Right lobe of liver (tissue), 6 donors: ENCODE measurements around the gene MB21D2. TPM values are rescaled to one million over a fixed set of nuclear protein-coding genes. Genes with fewer than 3 reads are reported as not detected.

ENCODE experiments used
- ATAC-seq, 4 donors: fragments of 200-7000 bp; cut with Tn5 transposase; one replicate each; pipeline ENCODE4 v1.9.1; 2020; ENCODE audit warnings: mild to moderate bottlenecking in 4 of 4, moderate library complexity in 4 of 4
- DNase-seq, 3 donors: peaks; one replicate each; pipeline ENCODE4 v3.0.0-alpha.2; 2020
- H3K27ac ChIP-seq, 3 donors: fragments of 200-600 bp; one replicate each; pipeline ENCODE4 v1.8.0; 2022
- H3K27me3 ChIP-seq, 2 donors: fragments of 200-600 bp; one replicate each; pipeline ENCODE4 v1.8.0; 2022
- H3K36me3 ChIP-seq, 4 donors: fragments of 200-600 bp; sonication (generic) in 1 of 4; one replicate each; pipeline versions ENCODE4 v1.5.1 to v1.8.0; 2017 to 2022; ENCODE audit warnings: control low read depth in 1 of 4
- H3K4me1 ChIP-seq, 4 donors: fragments of 200-600 bp; sonication (generic) in 1 of 4; one replicate each; pipeline versions ENCODE4 v1.5.1 to v1.8.0; 2017 to 2022; ENCODE audit warnings: control low read depth in 1 of 4
- H3K4me3 ChIP-seq, 3 donors: fragments of 200-600 bp; one replicate each; pipeline ENCODE4 v1.8.0; 2022
- H3K9me3 ChIP-seq, 4 donors: fragments of 200-600 bp; sonication (generic) in 1 of 4; one replicate each; pipeline versions ENCODE4 v1.5.1 to v1.8.0; 2017 to 2022; ENCODE audit warnings: control low read depth in 1 of 4
- CTCF ChIP-seq, 4 donors: fragments of 200-600 bp in 3 of 4; fragments of 450-650 bp in 1 of 4; IDR thresholded peaks; one replicate each; pipeline versions ENCODE4 v1.5.1 to v1.8.0; 2016 to 2022; ENCODE audit warnings: antibody characterized with exemption in 4 of 4, mild to moderate bottlenecking in 2 of 4
- POLR2A ChIP-seq: fragments of 450-650 bp; IDR thresholded peaks from one replicate; pipeline ENCODE4 v1.6.1; 2017; ENCODE audit warnings: antibody characterized with exemption, mild to moderate bottlenecking
- WGBS: methylation state at CpG from one replicate; pipeline ENCODE4 v1.1.6; 2018; ENCODE audit warnings: low coverage, low lambda C conversion rate; ENCODE audit not compliant: insufficient coverage; ENCODE audit errors: missing lambda C conversion rate; 5-methylcytosine and 5-hydroxymethylcytosine counted together
- intact Hi-C, 2 donors: fragments of 100-400 bp; cut with DNase I; formaldehyde crosslinking; loops; one replicate each; pipeline versions ENCODE4 v1.11.2 to v1.14.1; 2022
- total RNA-seq, 6 experiments: library from RNA; depleted of rRNA in 2 of 6; stranded (reverse); fragments of >200 nt in 2 of 6; fragmentation: NEBNext Ultra II Directional in 3 of 6; extraction: Animal tissue kit (Norgen Biotek cat#: 25700) in 3 of 6; gene quantifications; one replicate each; pipeline versions ENCODE4 v1.1.0 to v1.2.4, GENCODE V29; 2016 to 2023
- donor health status: DM: no; HTN: yes; CAD: no.
- donor health status: DM: no; HTN: no; CAD: no.
- donor health status: DM: no; HTN: no; CAD: no.
- donor health status: DM: no; HTN: yes; CAD: no.
- donor health status: DM: no; HTN: yes; CAD: no.

The MB21D2 gene
- total RNA-seq, 6 experiments from 2014 or later = 0.15 to 0.86 (median 0.31) TPM; not detected in 1

- no peak for DNase-seq
- Histone ChIP-seq H3K4me3 (no peak overlapping the region), H3K9me3 (no peaks in the 10 kb centered on the region), H3K36me3 (no peaks in the 10 kb centered on the region), H3K4me1 (peaks cover 0 to 7% (median 0%) of the 10 kb centered on the region in 4 donors), H3K27ac (no peak overlapping the region), H3K27me3 (peaks cover 0 to 11% of the 10 kb centered on the region in 2 donors)
- peak; percentile 90 to 97 (median 94) for ATAC-seq
- 47% methylated on average over 6 of the region's 6 CpGs for WGBS
- peak in 1 of 4 donors; percentile 8 for TF ChIP-seq CTCF (IDR thresholded peaks at IDR 0.05)
- TF ChIP-seq POLR2A = no peak
- intact Hi-C loops = no loop called here
Measured at GRCh38 chr3:192928720-192929119, 11.1 kb upstream of the MB21D2 start.

GRCh38 chr3:192928016-192928415 lies 10.4 kb upstream of the MB21D2 start:
- ATAC-seq (no peak), DNase-seq (no peak)
- no peaks in the 10 kb centered on the region for H3K9me3 ChIP-seq
- peaks cover 0 to 7% (median 0%) of the 10 kb centered on the region in 4 donors for H3K4me1 ChIP-seq
- intact Hi-C loops = no loop called here
- peaks cover 0 to 11% of the 10 kb centered on the region in 2 donors for H3K27me3 ChIP-seq
- no peak for TF ChIP-seq POLR2A
- no peak for TF ChIP-seq CTCF (IDR thresholded peaks at IDR 0.05)
- H3K27ac ChIP-seq = no peak overlapping the region
- H3K36me3 ChIP-seq = no peaks in the 10 kb centered on the region
- no peak overlapping the region for H3K4me3 ChIP-seq

DNA sequence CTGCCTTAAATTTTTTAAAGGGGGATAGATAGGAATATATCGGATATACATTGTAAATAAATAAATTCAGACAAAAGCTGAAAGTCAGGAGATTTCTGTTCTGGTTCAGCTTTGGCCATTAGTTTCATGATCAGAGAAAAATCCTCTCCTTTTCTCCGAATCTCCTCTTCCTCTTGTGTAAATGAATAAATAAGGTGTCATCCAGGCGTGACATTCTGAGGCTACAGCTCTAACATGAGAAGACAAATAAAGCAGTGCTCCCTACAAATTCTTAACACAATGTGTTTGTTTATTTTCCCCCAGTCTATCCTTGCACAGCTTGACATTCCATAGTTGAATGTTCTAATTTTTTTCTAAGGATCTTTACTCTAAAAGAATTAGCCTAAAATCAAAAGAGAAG lies 9.4 kb upstream of the MB21D2 start:
- 76% methylated on average over 3 of the region's 3 CpGs for WGBS
- H3K36me3 ChIP-seq = no peaks in the 10 kb centered on the region
- no peaks in the 10 kb centered on the region for H3K9me3 ChIP-seq
- peaks cover 0 to 11% of the 10 kb centered on the region in 2 donors for H3K27me3 ChIP-seq
- H3K27ac ChIP-seq = no peak overlapping the region
- H3K4me1 ChIP-seq = peaks cover 0 to 7% (median 0%) of the 10 kb centered on the region in 4 donors
- H3K4me3 ChIP-seq = no peak overlapping the region
- ATAC-seq (no peak), DNase-seq (no peak)
- intact Hi-C loops = no loop called here
- TF ChIP-seq CTCF (IDR thresholded peaks at IDR 0.05) (no peak), POLR2A (no peak)

DNA sequence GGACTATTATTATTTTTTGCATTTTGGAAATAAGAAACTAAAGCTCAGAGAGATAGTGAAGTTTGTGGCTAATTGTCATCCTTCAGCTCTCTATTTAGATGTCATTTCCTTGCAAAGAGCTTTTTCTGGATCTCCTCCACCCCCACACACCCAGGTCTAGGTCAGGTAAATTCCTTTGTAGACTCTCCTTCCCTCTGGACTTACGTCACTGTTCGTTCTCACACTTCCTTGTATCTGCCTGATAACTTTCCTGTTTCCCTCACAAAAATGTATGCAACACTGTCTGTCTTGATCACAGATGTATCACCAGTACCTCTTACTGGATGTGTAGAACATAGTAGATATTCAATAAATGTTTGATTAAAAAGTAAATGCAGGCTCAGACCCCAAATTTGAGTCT lies 6.1 kb upstream of the MB21D2 start:
- Histone ChIP-seq H3K27me3 (peaks cover 0 to 16% of the 10 kb centered on the region in 2 donors), H3K9me3 (no peaks in the 10 kb centered on the region), H3K4me1 (peaks cover 0 to 4% (median 0%) of the 10 kb centered on the region in 4 donors), H3K27ac (no peak overlapping the region), H3K4me3 (no peak overlapping the region), H3K36me3 (no peaks in the 10 kb centered on the region)
- intact Hi-C loops = no loop called here
- ATAC-seq (no peak), DNase-seq (no peak)
- 66% methylated on average over 2 of the region's 2 CpGs for WGBS
- TF ChIP-seq CTCF (IDR thresholded peaks at IDR 0.05) (no peak), POLR2A (no peak)

DNA sequence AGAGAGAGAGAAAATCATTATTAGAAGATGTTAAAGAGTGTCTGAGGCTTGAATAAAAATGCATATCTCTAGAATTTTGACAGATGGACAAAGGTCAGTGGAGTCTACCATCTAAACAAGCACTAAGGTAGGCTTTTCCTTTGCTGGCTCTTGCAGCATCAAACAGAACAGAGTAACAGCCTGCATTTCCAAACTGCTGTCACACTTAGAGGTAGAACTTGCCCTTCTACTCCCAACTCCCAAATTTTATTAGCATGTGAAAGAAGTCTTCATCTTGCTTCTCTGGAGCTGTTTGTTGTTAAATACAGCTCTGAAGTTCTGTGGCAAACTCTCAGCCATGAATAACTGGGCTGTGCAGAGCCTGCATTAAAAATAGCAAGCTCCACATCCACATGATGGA lies 4.1 kb upstream of the MB21D2 start:
- DNase-seq (no peak), ATAC-seq (no peak)
- Histone ChIP-seq H3K4me3 (no peak overlapping the region), H3K27ac (no peak overlapping the region), H3K9me3 (no peaks in the 10 kb centered on the region), H3K36me3 (no peaks in the 10 kb centered on the region), H3K4me1 (peaks cover 0 to 11% (median 0%) of the 10 kb centered on the region in 4 donors), H3K27me3 (peaks cover 0 to 11% of the 10 kb centered on the region in 2 donors)
- TF ChIP-seq POLR2A (no peak), CTCF (IDR thresholded peaks at IDR 0.05) (no peak)
- intact Hi-C loops = no loop called here
